22Rv1 (cell line): ENCODE data around the gene OR1N2.

Source experiments
- ZFX ChIP-seq: fragments of 450-650 bp; IDR thresholded peaks from 2 replicates; pipeline ENCODE4 v1.6.1; 2017; ENCODE audit warnings: antibody characterized with exemption, borderline replicate concordance
- TF ChIP-seq, protein P1 (sequence below): fragments of 450-650 bp; IDR thresholded peaks from 2 replicates; pipeline ENCODE4 v1.5.1; 2017; ENCODE audit warnings: mild to moderate bottlenecking

DNA sequence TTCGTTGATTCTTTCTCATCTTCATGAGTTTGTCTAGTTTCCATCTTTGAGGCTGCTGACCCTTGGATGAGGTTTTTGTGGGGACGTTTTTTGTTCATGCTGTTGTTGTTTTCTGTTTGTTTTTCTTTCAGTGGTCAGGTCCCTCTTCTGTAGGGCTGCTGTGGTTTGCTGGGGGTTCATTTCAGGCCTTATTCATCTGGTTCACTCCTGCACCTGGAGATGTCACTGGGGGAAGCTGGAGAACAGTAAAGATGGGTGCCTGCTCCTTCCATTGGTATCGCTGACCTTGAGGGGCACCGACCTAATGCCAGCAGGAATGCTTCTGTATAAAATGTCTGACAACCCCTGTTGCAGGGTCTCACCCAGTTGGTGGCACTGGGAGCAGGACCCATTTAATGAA lies 8.5 kb downstream of the OR1N2 start:
- TF ChIP-seq, protein P1, sequence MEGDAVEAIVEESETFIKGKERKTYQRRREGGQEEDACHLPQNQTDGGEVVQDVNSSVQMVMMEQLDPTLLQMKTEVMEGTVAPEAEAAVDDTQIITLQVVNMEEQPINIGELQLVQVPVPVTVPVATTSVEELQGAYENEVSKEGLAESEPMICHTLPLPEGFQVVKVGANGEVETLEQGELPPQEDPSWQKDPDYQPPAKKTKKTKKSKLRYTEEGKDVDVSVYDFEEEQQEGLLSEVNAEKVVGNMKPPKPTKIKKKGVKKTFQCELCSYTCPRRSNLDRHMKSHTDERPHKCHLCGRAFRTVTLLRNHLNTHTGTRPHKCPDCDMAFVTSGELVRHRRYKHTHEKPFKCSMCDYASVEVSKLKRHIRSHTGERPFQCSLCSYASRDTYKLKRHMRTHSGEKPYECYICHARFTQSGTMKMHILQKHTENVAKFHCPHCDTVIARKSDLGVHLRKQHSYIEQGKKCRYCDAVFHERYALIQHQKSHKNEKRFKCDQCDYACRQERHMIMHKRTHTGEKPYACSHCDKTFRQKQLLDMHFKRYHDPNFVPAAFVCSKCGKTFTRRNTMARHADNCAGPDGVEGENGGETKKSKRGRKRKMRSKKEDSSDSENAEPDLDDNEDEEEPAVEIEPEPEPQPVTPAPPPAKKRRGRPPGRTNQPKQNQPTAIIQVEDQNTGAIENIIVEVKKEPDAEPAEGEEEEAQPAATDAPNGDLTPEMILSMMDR = no peak
- no peak for TF ChIP-seq ZFX
